Panc1 (cell line): ENCODE results near the gene PLCG1. TPM values are rescaled to one million over a fixed set of nuclear protein-coding genes. Genes with fewer than 3 reads are reported as not detected.

Experiments used
- ATAC-seq: fragments of 200-7000 bp; cut with Tn5 transposase; 2 replicates; pipeline ENCODE4 v1.9.1; 2020; ENCODE audit warnings: mild to moderate bottlenecking, moderate library complexity
- BruUV-seq: library from RNA; stranded (reverse); fragments of 400-500 nt; replicated peaks from 2 replicates; lab custom pipeline; 2021; lab: Mats Ljungman, UMichigan
- CTCF ChIA-PET: fragments of 300-600 bp; sonication (Branson Sonifier 250); formaldehyde crosslinking; loops from one replicate; lab custom pipeline; 2022; ENCODE audit warnings: antibody characterized with exemption; lab: Charles Lee
- POLR2A ChIA-PET: fragments of 300-600 bp; sonication (Branson Sonifier 250); formaldehyde crosslinking; loops from one replicate; lab custom pipeline; 2022; ENCODE audit warnings: antibody characterized with exemption; lab: Charles Lee
- DNase-seq: peaks from one replicate; pipeline ENCODE4 v3.0.0-alpha.2; 2010; ENCODE audit warnings: low read depth, low spot score
- H3K27ac ChIP-seq: 2 replicates; pipeline ENCODE4 v1.5.1; 2011; ENCODE audit warnings: mild to moderate bottlenecking, low read length, inconsistent platforms
- H3K27me3 ChIP-seq: fragments of 200-500 bp; sonication (Bioruptor generic); 2 replicates; pipeline ENCODE4 v1.6.0; 2014; ENCODE audit warnings: low read length, inconsistent platforms; ENCODE audit not compliant: control insufficient read depth, insufficient read depth
- H3K36me3 ChIP-seq: fragments of 200-500 bp; sonication (Bioruptor generic); 2 replicates; pipeline ENCODE4 v1.5.1; 2014; ENCODE audit warnings: inconsistent platforms, mild to moderate bottlenecking, low read length, moderate library complexity; ENCODE audit not compliant: control insufficient read depth, insufficient read depth
- H3K4me1 ChIP-seq: 2 replicates; pipeline ENCODE4 v1.5.1; 2011; ENCODE audit warnings: inconsistent platforms, mild to moderate bottlenecking, low read length, moderate library complexity; ENCODE audit not compliant: control insufficient read depth, insufficient read depth
- H3K4me3 ChIP-seq, 2 experiments: 2 replicates each; pipeline ENCODE4 v1.5.1; 2011 to 2012; ENCODE audit warnings: low read depth in 2 of 2, low read length in 2 of 2, mild to moderate bottlenecking in 2 of 2, inconsistent platforms in 1 of 2, moderate library complexity in 1 of 2
- H3K9me3 ChIP-seq: fragments of 200-500 bp; sonication (Bioruptor generic); 2 replicates; pipeline ENCODE4 v1.5.1; 2014; ENCODE audit warnings: low read depth, mild to moderate bottlenecking, inconsistent platforms, low read length, moderate library complexity; ENCODE audit not compliant: control insufficient read depth, insufficient read depth
- POLR2AphosphoS5 ChIP-seq: IDR thresholded peaks from 2 replicates; pipeline ENCODE4 v1.6.1; 2012; ENCODE audit warnings: mild to moderate bottlenecking, low read depth, low read length, moderate library complexity
- SIN3A ChIP-seq: IDR thresholded peaks from 2 replicates; pipeline ENCODE4 v1.6.1; 2012; ENCODE audit warnings: low read depth, mild to moderate bottlenecking, low read length, moderate library complexity, borderline replicate concordance; ENCODE audit not compliant: insufficient read depth
- TCF7L2 ChIP-seq: IDR thresholded peaks from 2 replicates; pipeline ENCODE4 v1.6.1; 2011; ENCODE audit warnings: mild to moderate bottlenecking, low read depth, low read length, inconsistent platforms
- in situ Hi-C: cut with HindIII; loops from 2 replicates; pipeline ENCODE4 v1.10.0; 2016; ENCODE audit warnings: low sequenced_read_pairs, low pct_unique_long_range_greater_than_20kb
- intact Hi-C: fragments of 100-400 bp; cut with micrococcal nuclease; formaldehyde crosslinking; loops from one replicate; pipeline ENCODE4 v1.10.0; 2022; ENCODE audit not compliant: unreplicated experiment
- total RNA-seq: library from RNA; stranded (reverse); gene quantifications from one replicate; pipeline ENCODE4 v1.2.1, GENCODE V29; 2021; ENCODE audit not compliant: unreplicated experiment
- TF ChIP-seq, protein P1 (sequence below): fragments of 450-650 bp; IDR thresholded peaks from 2 replicates; pipeline ENCODE4 v1.5.1; 2017; ENCODE audit warnings: mild to moderate bottlenecking
- TF ChIP-seq, protein P2 (sequence below), 2 experiments: IDR thresholded peaks; 2 replicates each; pipeline ENCODE4 v1.6.1; 2011 to 2012; ENCODE audit warnings: low read depth in 2 of 2, control low read depth in 1 of 2, low read length in 1 of 2, mild to moderate bottlenecking in 1 of 2, moderate library complexity in 1 of 2; ENCODE audit not compliant: insufficient read depth in 1 of 2

Gene PLCG1
- total RNA-seq, 1 experiment from 2014 or later: 159 TPM

DNA sequence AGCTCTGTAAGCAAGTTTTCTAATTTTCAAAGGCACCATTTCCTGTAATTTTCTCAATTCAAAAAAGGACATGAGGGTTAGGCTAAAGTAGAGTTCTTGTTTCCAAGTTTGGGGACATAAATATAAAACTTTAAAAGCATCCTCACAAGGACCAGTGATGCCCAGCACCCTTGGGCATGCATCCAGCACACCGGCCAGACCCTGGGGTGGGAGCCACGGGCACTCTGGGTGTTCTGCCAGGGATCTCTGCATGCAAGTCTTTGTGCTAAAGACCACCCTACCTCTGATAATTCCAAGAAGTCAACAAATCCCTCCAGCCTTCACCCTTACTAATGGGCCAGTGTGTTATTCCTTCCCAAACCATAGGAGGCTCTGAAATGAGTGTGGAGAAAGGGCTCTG is 46.5 kb downstream of the PLCG1 start:
- in situ Hi-C loops: no loop called here
- Histone ChIP-seq H3K27me3 (no peaks in the 10 kb centered on the region), H3K9me3 (no peaks in the 10 kb centered on the region), H3K4me3 (no peak overlapping the region), H3K4me1 (no peaks in the 10 kb centered on the region), H3K27ac (no peak overlapping the region), H3K36me3 (no peaks in the 10 kb centered on the region)
- ChIA-PET POLR2A (no interaction called here), CTCF (no interaction called here)
- DNase-seq: no peak
- TF ChIP-seq POLR2AphosphoS5 (no peak), SIN3A (no peak), TCF7L2 (no peak)
- TF ChIP-seq, protein P1, sequence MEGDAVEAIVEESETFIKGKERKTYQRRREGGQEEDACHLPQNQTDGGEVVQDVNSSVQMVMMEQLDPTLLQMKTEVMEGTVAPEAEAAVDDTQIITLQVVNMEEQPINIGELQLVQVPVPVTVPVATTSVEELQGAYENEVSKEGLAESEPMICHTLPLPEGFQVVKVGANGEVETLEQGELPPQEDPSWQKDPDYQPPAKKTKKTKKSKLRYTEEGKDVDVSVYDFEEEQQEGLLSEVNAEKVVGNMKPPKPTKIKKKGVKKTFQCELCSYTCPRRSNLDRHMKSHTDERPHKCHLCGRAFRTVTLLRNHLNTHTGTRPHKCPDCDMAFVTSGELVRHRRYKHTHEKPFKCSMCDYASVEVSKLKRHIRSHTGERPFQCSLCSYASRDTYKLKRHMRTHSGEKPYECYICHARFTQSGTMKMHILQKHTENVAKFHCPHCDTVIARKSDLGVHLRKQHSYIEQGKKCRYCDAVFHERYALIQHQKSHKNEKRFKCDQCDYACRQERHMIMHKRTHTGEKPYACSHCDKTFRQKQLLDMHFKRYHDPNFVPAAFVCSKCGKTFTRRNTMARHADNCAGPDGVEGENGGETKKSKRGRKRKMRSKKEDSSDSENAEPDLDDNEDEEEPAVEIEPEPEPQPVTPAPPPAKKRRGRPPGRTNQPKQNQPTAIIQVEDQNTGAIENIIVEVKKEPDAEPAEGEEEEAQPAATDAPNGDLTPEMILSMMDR: no peak
- TF ChIP-seq, protein P2, sequence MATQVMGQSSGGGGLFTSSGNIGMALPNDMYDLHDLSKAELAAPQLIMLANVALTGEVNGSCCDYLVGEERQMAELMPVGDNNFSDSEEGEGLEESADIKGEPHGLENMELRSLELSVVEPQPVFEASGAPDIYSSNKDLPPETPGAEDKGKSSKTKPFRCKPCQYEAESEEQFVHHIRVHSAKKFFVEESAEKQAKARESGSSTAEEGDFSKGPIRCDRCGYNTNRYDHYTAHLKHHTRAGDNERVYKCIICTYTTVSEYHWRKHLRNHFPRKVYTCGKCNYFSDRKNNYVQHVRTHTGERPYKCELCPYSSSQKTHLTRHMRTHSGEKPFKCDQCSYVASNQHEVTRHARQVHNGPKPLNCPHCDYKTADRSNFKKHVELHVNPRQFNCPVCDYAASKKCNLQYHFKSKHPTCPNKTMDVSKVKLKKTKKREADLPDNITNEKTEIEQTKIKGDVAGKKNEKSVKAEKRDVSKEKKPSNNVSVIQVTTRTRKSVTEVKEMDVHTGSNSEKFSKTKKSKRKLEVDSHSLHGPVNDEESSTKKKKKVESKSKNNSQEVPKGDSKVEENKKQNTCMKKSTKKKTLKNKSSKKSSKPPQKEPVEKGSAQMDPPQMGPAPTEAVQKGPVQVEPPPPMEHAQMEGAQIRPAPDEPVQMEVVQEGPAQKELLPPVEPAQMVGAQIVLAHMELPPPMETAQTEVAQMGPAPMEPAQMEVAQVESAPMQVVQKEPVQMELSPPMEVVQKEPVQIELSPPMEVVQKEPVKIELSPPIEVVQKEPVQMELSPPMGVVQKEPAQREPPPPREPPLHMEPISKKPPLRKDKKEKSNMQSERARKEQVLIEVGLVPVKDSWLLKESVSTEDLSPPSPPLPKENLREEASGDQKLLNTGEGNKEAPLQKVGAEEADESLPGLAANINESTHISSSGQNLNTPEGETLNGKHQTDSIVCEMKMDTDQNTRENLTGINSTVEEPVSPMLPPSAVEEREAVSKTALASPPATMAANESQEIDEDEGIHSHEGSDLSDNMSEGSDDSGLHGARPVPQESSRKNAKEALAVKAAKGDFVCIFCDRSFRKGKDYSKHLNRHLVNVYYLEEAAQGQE (IDR thresholded peaks at IDR 0.05; ENCODE audit: insufficient read depth in 1 of 2, low read depth in 2 of 2, low read length in 1 of 2): no peak
- BruUV-seq: no TSS peak
- intact Hi-C loops: no loop called here
- ATAC-seq: no peak

DNA sequence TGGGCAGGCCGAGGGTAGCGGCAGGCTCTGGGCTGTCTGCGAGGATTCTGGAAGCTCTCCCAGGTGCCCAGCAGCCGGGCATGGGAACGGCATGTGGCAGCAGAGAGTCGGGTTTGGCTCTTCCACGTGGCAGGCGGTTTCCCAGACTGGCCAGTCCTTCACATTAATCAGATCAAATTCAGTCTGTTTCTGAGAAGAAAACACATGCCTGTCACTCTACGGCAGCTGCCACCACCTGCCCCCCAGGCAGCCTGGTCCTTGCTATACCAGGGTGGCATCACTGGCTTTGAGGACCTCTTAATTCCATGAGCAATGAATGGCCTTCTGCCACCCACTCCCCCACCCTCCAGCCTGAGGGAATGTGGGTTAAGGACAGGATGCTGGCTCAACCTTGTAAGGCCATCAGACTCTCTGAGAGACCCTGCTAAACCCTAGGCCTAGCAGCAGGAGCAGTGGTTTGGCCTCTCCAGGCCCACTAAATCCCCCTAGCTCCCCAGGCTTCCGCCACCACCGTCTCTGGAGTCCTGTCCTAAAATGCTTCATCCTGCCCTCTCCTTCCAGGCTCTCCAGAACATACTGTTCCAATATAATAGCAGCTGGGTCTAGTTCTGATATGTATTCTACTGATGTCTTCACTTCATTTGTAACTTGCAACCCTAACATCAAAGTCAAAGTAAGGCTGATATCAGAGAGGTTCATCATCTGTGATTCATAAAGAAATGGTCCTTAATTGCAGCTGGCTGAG is 47.8 kb downstream of the PLCG1 start:
- Histone ChIP-seq H3K4me3 (no peak overlapping the region), H3K27ac (no peak overlapping the region), H3K4me1 (no peaks in the 10 kb centered on the region), H3K27me3 (no peaks in the 10 kb centered on the region), H3K9me3 (no peaks in the 10 kb centered on the region), H3K36me3 (no peaks in the 10 kb centered on the region)
- CTCF ChIA-PET: no interaction called here
- POLR2A ChIA-PET: no interaction called here
- DNase-seq: no peak
- TF ChIP-seq SIN3A (no peak), TCF7L2 (no peak), POLR2AphosphoS5 (no peak)
- TF ChIP-seq, protein P1: no peak
- TF ChIP-seq, protein P2 (IDR thresholded peaks at IDR 0.05; ENCODE audit: insufficient read depth in 1 of 2, low read depth in 2 of 2, low read length in 1 of 2): no peak
- in situ Hi-C loops (no loop called here), intact Hi-C loops (no loop called here)
- BruUV-seq: no TSS peak
- no peak; the same call in 1 of the 2 replicates for ATAC-seq
